ENCODE measurements around the gene DDOST.

GRCh38 chr1:20630729-20631128 is 30.4 kb downstream of the DDOST start:
- TF ChIP-seq CTCF (IDR thresholded peaks at IDR 0.05; ENCODE audit: poor library complexity) (no peak), EZH2phosphoT487 (IDR thresholded peaks at IDR 0.05; ENCODE audit: low read depth, severe bottlenecking, unreplicated experiment) (no peak)
